WTC11 (cell line): Measurements from ENCODE around the gene CSF2. TPM values are rescaled to one million over a fixed set of nuclear protein-coding genes. Genes with fewer than 3 reads are reported as not detected.

Experiments
- ATAC-seq: fragments of 200-7000 bp; cut with Tn5 transposase; 2 replicates; pipeline ENCODE4 v1.10.0; 2021; ENCODE audit warnings: mild to moderate bottlenecking, moderate library complexity
- CTCF ChIA-PET: fragments of 300-600 bp; sonication (Branson Sonifier 250); formaldehyde crosslinking; loops from one replicate; lab custom pipeline; 2021; ENCODE audit warnings: antibody characterized with exemption; lab: Charles Lee
- POLR2A ChIA-PET: fragments of 350-600 bp; sonication (Branson Sonifier 250); formaldehyde crosslinking; loops from one replicate; lab custom pipeline; 2021; ENCODE audit warnings: antibody characterized with exemption; lab: Charles Lee
- DNase-seq: peaks from one replicate; pipeline ENCODE4 v3.0.0; 2021; ENCODE audit warnings: low spot score
- H3K27ac Mint-ChIP-seq: 2 replicates; pipeline ENCODE4 v1.8.0; 2021; ENCODE audit warnings: mixed read lengths
- H3K27me3 Mint-ChIP-seq: 2 replicates; pipeline ENCODE4 v1.8.0; 2021; ENCODE audit warnings: low read depth, mild to moderate bottlenecking, moderate library complexity, mixed read lengths
- H3K36me3 Mint-ChIP-seq: 2 replicates; pipeline ENCODE4 v1.8.0; 2021; ENCODE audit warnings: mixed read lengths
- H3K4me1 Mint-ChIP-seq: 2 replicates; pipeline ENCODE4 v1.8.0; 2022; ENCODE audit warnings: mixed read lengths
- H3K4me3 Mint-ChIP-seq: 2 replicates; pipeline ENCODE4 v1.8.0; 2021; ENCODE audit warnings: mild to moderate bottlenecking, moderate library complexity, mixed read lengths
- H3K9me3 Mint-ChIP-seq: 2 replicates; pipeline ENCODE4 v1.8.0; 2021; ENCODE audit warnings: mixed read lengths
- CDX4 ChIP-seq: fragments of 250-450 bp; sonication (Bioruptor Pico); IDR thresholded peaks from 2 replicates; pipeline ENCODE4 v1.9.0; 2021; ENCODE audit warnings: moderate library complexity, mild to moderate bottlenecking, inconsistent platforms, borderline replicate concordance
- CREB1 ChIP-seq: sonication (generic); formaldehyde crosslinking; IDR thresholded peaks from 2 replicates; pipeline ENCODE4 v1.8.0; 2023; ENCODE audit warnings: mild to moderate bottlenecking, missing genetic modification reagents
- FOXJ3 ChIP-seq: sonication (generic); formaldehyde crosslinking; IDR thresholded peaks from 2 replicates; pipeline ENCODE4 v1.9.0; 2021; ENCODE audit warnings: missing genetic modification reagents, mild to moderate bottlenecking, borderline replicate concordance
- GABPB1 ChIP-seq: sonication (generic); formaldehyde crosslinking; IDR thresholded peaks from 2 replicates; pipeline ENCODE4 v1.8.1; 2023; ENCODE audit warnings: mild to moderate bottlenecking, missing genetic modification reagents
- IRF2 ChIP-seq: sonication (generic); formaldehyde crosslinking; IDR thresholded peaks from 2 replicates; pipeline ENCODE4 v1.8.0; 2022; ENCODE audit warnings: low read depth, missing genetic modification reagents, borderline replicate concordance
- KAT7 ChIP-seq: sonication (generic); formaldehyde crosslinking; IDR thresholded peaks from 2 replicates; pipeline ENCODE4 v1.8.1; 2023; ENCODE audit warnings: missing genetic modification reagents, mild to moderate bottlenecking, borderline replicate concordance
- MXD4 ChIP-seq: fragments of 250-450 bp; sonication (Bioruptor Pico); IDR thresholded peaks from 2 replicates; pipeline ENCODE4 v1.8.0; 2021; ENCODE audit warnings: mild to moderate bottlenecking, moderate library complexity, borderline replicate concordance
- STAT6 ChIP-seq: sonication (generic); formaldehyde crosslinking; conservative IDR thresholded peaks from 2 replicates; pipeline ENCODE4 v1.8.1; 2023; ENCODE audit warnings: mild to moderate bottlenecking, low read depth, missing genetic modification reagents, moderate library complexity
- TCF7 ChIP-seq: sonication (generic); formaldehyde crosslinking; IDR thresholded peaks from 2 replicates; pipeline ENCODE4 v1.8.0; 2022; ENCODE audit warnings: mild to moderate bottlenecking, low read depth, missing genetic modification reagents, moderate library complexity
- TEAD4 ChIP-seq: sonication (generic); formaldehyde crosslinking; IDR thresholded peaks from 2 replicates; pipeline ENCODE4 v1.8.0; 2022; ENCODE audit warnings: mild to moderate bottlenecking, missing genetic modification reagents
- ZBTB21 ChIP-seq: sonication (generic); formaldehyde crosslinking; IDR thresholded peaks from 2 replicates; pipeline ENCODE4 v1.8.1; 2023; ENCODE audit warnings: mild to moderate bottlenecking, missing genetic modification reagents, borderline replicate concordance
- ZNF121 ChIP-seq: sonication (generic); formaldehyde crosslinking; IDR thresholded peaks from 2 replicates; pipeline ENCODE4 v1.8.0; 2023; ENCODE audit warnings: missing genetic modification reagents
- ZNF138 ChIP-seq: sonication (generic); formaldehyde crosslinking; conservative IDR thresholded peaks from 2 replicates; pipeline ENCODE4 v1.8.1; 2022; ENCODE audit warnings: mild to moderate bottlenecking, moderate library complexity, missing genetic modification reagents
- ZNF317 ChIP-seq: sonication (generic); formaldehyde crosslinking; IDR thresholded peaks from 2 replicates; pipeline ENCODE4 v1.8.1; 2023; ENCODE audit warnings: low read depth, mild to moderate bottlenecking, moderate library complexity, missing genetic modification reagents, borderline replicate concordance
- total RNA-seq: library from RNA; stranded (reverse); gene quantifications from 3 replicates; pipeline ENCODE4 v1.2.3, GENCODE V29; 2021
- TF ChIP-seq, protein P1 (sequence below): sonication (generic); formaldehyde crosslinking; IDR thresholded peaks from 2 replicates; pipeline ENCODE4 v1.8.1; 2023; ENCODE audit warnings: mild to moderate bottlenecking, missing genetic modification reagents
- TF ChIP-seq, protein P2 (sequence below): sonication (generic); formaldehyde crosslinking; IDR thresholded peaks from 2 replicates; pipeline ENCODE4 v1.8.1; 2023; ENCODE audit warnings: mild to moderate bottlenecking, moderate library complexity, missing genetic modification reagents
- TF ChIP-seq, protein P3 (sequence below): sonication (generic); formaldehyde crosslinking; IDR thresholded peaks from 2 replicates; pipeline ENCODE4 v1.8.0; 2022; ENCODE audit warnings: mild to moderate bottlenecking, missing genetic modification reagents
- TF ChIP-seq, protein P4 (sequence below): sonication (generic); formaldehyde crosslinking; IDR thresholded peaks from 2 replicates; pipeline ENCODE4 v1.8.1; 2023; ENCODE audit warnings: mild to moderate bottlenecking, missing genetic modification reagents, moderate library complexity
- TF ChIP-seq, protein P5 (sequence below): fragments of 250-450 bp; sonication (Bioruptor Pico); IDR thresholded peaks from 2 replicates; pipeline ENCODE4 v2.1.2; 2022; ENCODE audit warnings: mild to moderate bottlenecking, moderate library complexity
- TF ChIP-seq, protein P6 (sequence below): sonication (generic); formaldehyde crosslinking; IDR thresholded peaks from 2 replicates; pipeline ENCODE4 v1.8.1; 2022; ENCODE audit warnings: mild to moderate bottlenecking, moderate library complexity, missing genetic modification reagents

CSF2 gene
- total RNA-seq, 1 experiment from 2014 or later = not detected

DNA sequence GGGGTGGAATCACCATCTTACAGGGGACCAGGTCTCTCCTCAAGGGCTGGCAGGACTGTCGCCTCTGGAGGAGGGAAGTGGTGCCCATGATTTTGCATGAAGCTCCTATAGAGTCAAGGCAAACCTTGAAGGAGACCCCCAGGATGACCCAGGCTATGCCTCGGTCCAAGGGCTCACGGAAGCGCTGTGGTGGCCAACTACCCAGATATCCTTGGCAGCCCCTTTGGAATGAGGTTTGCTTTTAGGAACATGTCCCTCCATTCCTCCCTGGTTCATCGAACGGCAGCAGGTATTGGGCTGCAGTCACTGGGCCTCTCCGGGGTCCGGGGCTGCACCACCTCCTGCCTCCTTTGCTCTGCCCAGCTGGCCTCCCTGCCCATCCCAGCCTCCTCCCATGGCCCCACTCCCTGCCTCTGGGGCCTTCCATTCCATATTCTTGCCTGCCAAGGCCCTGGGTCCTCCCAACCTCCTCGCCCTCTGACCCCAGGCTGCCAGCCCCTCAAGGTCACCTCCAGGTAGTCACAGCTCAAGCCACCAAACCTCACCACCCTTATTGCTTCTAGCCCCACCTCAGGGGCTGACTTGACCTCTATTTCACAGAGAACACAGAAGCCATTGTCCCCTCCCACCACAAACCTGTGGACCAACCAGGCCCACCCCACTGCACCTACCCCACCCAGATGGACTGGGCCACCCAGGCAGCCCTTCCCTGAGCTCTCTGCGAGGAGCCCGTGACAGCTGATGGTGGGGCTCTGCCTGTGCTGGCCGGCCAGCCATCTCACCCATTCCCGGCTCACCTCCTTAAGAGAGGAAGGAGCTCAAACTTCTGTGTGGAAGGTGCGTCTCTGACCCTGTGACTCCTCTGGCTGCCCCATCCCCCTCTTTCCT is 16.7 kb upstream of the CSF2 start (continued):
- TF ChIP-seq, protein P1, sequence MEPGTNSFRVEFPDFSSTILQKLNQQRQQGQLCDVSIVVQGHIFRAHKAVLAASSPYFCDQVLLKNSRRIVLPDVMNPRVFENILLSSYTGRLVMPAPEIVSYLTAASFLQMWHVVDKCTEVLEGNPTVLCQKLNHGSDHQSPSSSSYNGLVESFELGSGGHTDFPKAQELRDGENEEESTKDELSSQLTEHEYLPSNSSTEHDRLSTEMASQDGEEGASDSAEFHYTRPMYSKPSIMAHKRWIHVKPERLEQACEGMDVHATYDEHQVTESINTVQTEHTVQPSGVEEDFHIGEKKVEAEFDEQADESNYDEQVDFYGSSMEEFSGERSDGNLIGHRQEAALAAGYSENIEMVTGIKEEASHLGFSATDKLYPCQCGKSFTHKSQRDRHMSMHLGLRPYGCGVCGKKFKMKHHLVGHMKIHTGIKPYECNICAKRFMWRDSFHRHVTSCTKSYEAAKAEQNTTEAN (CRISPR knock-in tag) = no peak
- TF ChIP-seq IRF2 (CRISPR knock-in tag) = no peak

DNA sequence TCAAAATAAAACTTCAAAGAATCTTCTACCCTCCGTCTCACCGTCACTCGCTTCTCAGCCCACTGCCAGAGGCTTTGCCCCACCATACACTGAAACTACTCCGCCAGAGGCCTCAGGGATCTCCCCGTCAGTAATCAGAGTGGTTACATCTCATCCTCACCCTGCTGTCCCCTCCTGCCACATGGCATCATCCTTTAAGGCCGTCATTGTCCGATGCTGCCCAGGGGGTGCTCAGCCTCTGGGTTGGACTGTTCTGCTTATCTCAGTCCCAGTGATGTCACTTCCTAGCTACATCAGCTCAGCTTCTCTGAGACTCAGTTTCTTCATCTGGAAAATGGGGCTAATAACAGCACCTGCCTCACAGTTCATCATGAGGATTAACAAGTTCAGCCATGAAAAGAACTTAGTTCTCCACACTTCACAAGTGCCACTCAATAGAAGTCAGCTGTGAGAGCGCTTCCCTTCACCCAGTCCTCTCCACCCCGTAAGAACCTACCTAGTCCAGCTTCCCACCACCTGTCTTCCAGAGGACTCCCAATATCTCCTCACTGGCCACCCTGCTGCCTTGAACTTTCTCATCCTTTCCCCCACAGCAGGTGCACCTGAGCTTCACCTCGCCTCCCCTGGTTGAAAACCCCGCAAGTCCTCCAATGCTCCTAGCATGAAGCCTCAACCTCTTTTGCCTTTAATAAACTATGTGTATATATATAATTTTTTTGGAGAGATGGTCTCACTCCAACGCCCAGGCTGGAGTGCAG is 15.9 kb upstream of the CSF2 start:
- Mint-ChIP-seq H3K9me3 (no peaks in the 10 kb centered on the region), H3K36me3 (no peaks in the 10 kb centered on the region), H3K4me1 (peaks cover 12% of the 10 kb centered on the region), H3K27ac (no peak overlapping the region), H3K4me3 (no peak overlapping the region), H3K27me3 (no peaks in the 10 kb centered on the region)
- ATAC-seq (no peak), DNase-seq (no peak)
- TF ChIP-seq ZNF121 (CRISPR knock-in tag) = no peak
- no peak for TF ChIP-seq CREB1 (CRISPR knock-in tag)
- TF ChIP-seq KAT7 (CRISPR knock-in tag) = no peak
- TF ChIP-seq CDX4 (CRISPR knock-in tag) = no peak
- TF ChIP-seq ZBTB21 (CRISPR knock-in tag) = no peak
- no peak for TF ChIP-seq TEAD4 (CRISPR knock-in tag)
- TF ChIP-seq ZNF317 = no peak
- TF ChIP-seq MXD4 (CRISPR knock-in tag) = no peak
- TF ChIP-seq, protein P2, sequence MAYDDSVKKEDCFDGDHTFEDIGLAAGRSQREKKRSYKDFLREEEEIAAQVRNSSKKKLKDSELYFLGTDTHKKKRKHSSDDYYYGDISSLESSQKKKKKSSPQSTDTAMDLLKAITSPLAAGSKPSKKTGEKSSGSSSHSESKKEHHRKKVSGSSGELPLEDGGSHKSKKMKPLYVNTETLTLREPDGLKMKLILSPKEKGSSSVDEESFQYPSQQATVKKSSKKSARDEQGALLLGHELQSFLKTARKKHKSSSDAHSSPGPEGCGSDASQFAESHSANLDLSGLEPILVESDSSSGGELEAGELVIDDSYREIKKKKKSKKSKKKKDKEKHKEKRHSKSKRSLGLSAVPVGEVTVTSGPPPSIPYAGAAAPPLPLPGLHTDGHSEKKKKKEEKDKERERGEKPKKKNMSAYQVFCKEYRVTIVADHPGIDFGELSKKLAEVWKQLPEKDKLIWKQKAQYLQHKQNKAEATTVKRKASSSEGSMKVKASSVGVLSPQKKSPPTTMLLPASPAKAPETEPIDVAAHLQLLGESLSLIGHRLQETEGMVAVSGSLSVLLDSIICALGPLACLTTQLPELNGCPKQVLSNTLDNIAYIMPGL (CRISPR knock-in tag) = no peak
- TF ChIP-seq, protein P3, sequence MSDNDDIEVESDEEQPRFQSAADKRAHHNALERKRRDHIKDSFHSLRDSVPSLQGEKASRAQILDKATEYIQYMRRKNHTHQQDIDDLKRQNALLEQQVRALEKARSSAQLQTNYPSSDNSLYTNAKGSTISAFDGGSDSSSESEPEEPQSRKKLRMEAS (CRISPR knock-in tag) = no peak
- TF ChIP-seq TCF7 (CRISPR knock-in tag) = no peak
- ChIA-PET CTCF (interaction anchor here (1.6 to 1.8 kb wide), 2 partner anchors 48 to 181 kb away, joined by 3 read pairs; no protein-coding TSS in a partner anchor), POLR2A (no interaction called here)

- Mint-ChIP-seq H3K9me3 (no peaks in the 10 kb centered on the region), H3K27me3 (no peaks in the 10 kb centered on the region), H3K36me3 (no peaks in the 10 kb centered on the region), H3K27ac (no peak overlapping the region), H3K4me3 (no peak overlapping the region), H3K4me1 (peaks cover 12% of the 10 kb centered on the region)
- CTCF ChIA-PET = interaction anchor here (1.6 kb wide), 1 partner anchor 180 kb away, joined by 3 read pairs; no protein-coding TSS in a partner anchor
- DNase-seq (no peak), ATAC-seq (no peak)
- POLR2A ChIA-PET = no interaction called here
- TF ChIP-seq, protein P4, sequence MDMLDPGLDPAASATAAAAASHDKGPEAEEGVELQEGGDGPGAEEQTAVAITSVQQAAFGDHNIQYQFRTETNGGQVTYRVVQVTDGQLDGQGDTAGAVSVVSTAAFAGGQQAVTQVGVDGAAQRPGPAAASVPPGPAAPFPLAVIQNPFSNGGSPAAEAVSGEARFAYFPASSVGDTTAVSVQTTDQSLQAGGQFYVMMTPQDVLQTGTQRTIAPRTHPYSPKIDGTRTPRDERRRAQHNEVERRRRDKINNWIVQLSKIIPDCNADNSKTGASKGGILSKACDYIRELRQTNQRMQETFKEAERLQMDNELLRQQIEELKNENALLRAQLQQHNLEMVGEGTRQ (CRISPR knock-in tag) = no peak
- TF ChIP-seq, protein P5, sequence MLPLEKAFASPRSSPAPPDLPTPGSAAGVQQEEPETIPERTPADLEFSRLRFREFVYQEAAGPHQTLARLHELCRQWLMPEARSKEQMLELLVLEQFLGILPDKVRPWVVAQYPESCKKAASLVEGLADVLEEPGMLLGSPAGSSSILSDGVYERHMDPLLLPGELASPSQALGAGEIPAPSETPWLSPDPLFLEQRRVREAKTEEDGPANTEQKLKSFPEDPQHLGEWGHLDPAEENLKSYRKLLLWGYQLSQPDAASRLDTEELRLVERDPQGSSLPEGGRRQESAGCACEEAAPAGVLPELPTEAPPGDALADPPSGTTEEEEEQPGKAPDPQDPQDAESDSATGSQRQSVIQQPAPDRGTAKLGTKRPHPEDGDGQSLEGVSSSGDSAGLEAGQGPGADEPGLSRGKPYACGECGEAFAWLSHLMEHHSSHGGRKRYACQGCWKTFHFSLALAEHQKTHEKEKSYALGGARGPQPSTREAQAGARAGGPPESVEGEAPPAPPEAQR (CRISPR knock-in tag) = no peak
- TF ChIP-seq GABPB1 (CRISPR knock-in tag) (no peak), STAT6 (no peak), ZNF138 (CRISPR knock-in tag) (no peak), FOXJ3 (no peak)
- TF ChIP-seq, protein P6, sequence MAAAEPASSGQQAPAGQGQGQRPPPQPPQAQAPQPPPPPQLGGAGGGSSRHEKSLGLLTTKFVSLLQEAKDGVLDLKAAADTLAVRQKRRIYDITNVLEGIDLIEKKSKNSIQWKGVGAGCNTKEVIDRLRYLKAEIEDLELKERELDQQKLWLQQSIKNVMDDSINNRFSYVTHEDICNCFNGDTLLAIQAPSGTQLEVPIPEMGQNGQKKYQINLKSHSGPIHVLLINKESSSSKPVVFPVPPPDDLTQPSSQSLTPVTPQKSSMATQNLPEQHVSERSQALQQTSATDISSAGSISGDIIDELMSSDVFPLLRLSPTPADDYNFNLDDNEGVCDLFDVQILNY = no peak
- TF ChIP-seq, protein P3 (CRISPR knock-in tag) = no peak
These were observed 14.9 kb upstream of the CSF2 start for GRCh38 chr5:132058646-132059042.
